ENCODE measurements around the gene GLT6D1.

- TF ChIP-seq CTCF (IDR thresholded peaks at IDR 0.05; ENCODE audit: extremely low read depth in 1 of 2, insufficient read depth in 1 of 2, low read depth in 1 of 2, low read length in 2 of 2) (no peak), POLR2AphosphoS5 (IDR thresholded peaks at IDR 0.05; ENCODE audit: insufficient read depth, low read depth, low read length) (no peak), EZH2 (IDR thresholded peaks at IDR 0.05; ENCODE audit: borderline replicate concordance, low read depth, low read length, severe bottlenecking) (no peak), MYC (IDR thresholded peaks at IDR 0.05; ENCODE audit: low read depth, low read length) (no peak), MAX (IDR thresholded peaks at IDR 0.05; ENCODE audit: insufficient read depth, insufficient read length) (no peak), POLR2A (IDR thresholded peaks at IDR 0.05; ENCODE audit: low read depth, low read length) (no peak), FOS (IDR thresholded peaks at IDR 0.05; ENCODE audit: borderline replicate concordance, insufficient read depth, low read length) (no peak), JUN (IDR thresholded peaks at IDR 0.05; ENCODE audit: borderline replicate concordance, insufficient read depth, insufficient read length, low read depth) (no peak), GATA2 (IDR thresholded peaks at IDR 0.05; ENCODE audit: insufficient read depth, insufficient read length, low read depth, low read length) (no peak)
Measured at GRCh38 chr9:135671591-135672041, 32.3 kb upstream of the GLT6D1 start.
